KMS-11 (cell line): ENCODE measurements around the gene PPM1K.

ENCODE experiments used
- H2AFZ ChIP-seq: fragments of 200-600 bp; sonication (generic); 2 replicates; pipeline ENCODE4 v1.6.1; 2016; ENCODE audit warnings: antibody characterized with exemption, mixed run types, low read depth
- H3K27ac ChIP-seq: fragments of 200-600 bp; sonication (generic); 2 replicates; pipeline ENCODE4 v1.6.1; 2016; ENCODE audit warnings: mild to moderate bottlenecking, mixed run types
- H3K27me3 ChIP-seq: fragments of 200-600 bp; sonication (generic); 2 replicates; pipeline ENCODE4 v1.6.1; 2017; ENCODE audit warnings: mild to moderate bottlenecking, low read depth, mixed run types, moderate library complexity; ENCODE audit not compliant: insufficient read depth
- H3K36me3 ChIP-seq: fragments of 200-600 bp; sonication (generic); 2 replicates; pipeline ENCODE4 v1.6.1; 2017; ENCODE audit warnings: mild to moderate bottlenecking, mixed run types; ENCODE audit not compliant: insufficient read depth
- H3K4me1 ChIP-seq: fragments of 200-600 bp; sonication (generic); 2 replicates; pipeline ENCODE4 v1.6.1; 2016; ENCODE audit warnings: mild to moderate bottlenecking, low read depth, mixed run types; ENCODE audit not compliant: poor library complexity, severe bottlenecking
- H3K4me2 ChIP-seq: fragments of 200-600 bp; sonication (generic); 2 replicates; pipeline ENCODE4 v1.7.0; 2016; ENCODE audit warnings: mild to moderate bottlenecking, mixed run types
- H3K4me3 ChIP-seq: fragments of 200-600 bp; sonication (generic); IDR thresholded peaks from 2 replicates; pipeline ENCODE4 v1.6.1; 2017; ENCODE audit warnings: low read depth, low read length, mixed read lengths; ENCODE audit not compliant: insufficient read depth
- H3K79me2 ChIP-seq: fragments of 200-600 bp; sonication (generic); 2 replicates; pipeline ENCODE4 v1.6.1; 2016; ENCODE audit warnings: low read depth, mixed run types; ENCODE audit not compliant: insufficient read depth
- H3K9ac ChIP-seq: fragments of 200-600 bp; sonication (generic); 2 replicates; pipeline ENCODE4 v1.6.1; 2016; ENCODE audit warnings: mild to moderate bottlenecking, mixed run types
- H4K20me1 ChIP-seq: fragments of 200-600 bp; sonication (generic); 2 replicates; pipeline ENCODE4 v1.6.1; 2016; ENCODE audit warnings: mild to moderate bottlenecking, mixed run types; ENCODE audit not compliant: insufficient read depth
- TF ChIP-seq, protein P1 (sequence below): fragments of 200-600 bp; sonication (generic); conservative IDR thresholded peaks from 2 replicates; pipeline ENCODE4 v1.6.1; 2017; ENCODE audit warnings: low read depth, mild to moderate bottlenecking, antibody characterized with exemption, low read length, moderate library complexity, mixed read lengths

PPM1K gene

DNA sequence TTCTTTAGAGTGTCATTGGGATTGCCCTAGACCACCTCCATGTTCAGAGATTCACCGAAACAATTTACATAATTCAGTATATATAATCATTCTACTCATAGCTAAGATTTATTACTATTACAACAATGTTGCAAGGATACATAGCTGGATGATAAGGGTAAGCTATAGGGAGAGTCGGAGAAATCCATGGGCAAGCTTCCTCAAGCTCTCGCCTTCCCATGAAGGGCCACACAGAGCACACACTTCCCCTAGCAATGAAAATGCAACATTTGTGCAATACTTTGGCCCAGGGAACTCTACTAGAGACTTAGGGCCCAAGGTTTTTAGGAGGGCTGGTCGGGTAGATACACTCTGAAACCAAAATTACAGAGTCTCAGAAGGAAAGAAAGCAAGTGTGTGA, 76.2 kb downstream of the PPM1K start:
- H2AFZ ChIP-seq = no peak overlapping the region
- no peaks in the 10 kb centered on the region for H3K27me3 ChIP-seq
- H3K79me2 ChIP-seq = no peaks in the 10 kb centered on the region
- H3K9ac ChIP-seq = no peak overlapping the region
- H3K4me3 ChIP-seq = no peak overlapping the region
- H3K4me2 ChIP-seq = no peak overlapping the region
- H3K4me1 ChIP-seq = peaks cover 6% of the 10 kb centered on the region
- TF ChIP-seq, protein P1, sequence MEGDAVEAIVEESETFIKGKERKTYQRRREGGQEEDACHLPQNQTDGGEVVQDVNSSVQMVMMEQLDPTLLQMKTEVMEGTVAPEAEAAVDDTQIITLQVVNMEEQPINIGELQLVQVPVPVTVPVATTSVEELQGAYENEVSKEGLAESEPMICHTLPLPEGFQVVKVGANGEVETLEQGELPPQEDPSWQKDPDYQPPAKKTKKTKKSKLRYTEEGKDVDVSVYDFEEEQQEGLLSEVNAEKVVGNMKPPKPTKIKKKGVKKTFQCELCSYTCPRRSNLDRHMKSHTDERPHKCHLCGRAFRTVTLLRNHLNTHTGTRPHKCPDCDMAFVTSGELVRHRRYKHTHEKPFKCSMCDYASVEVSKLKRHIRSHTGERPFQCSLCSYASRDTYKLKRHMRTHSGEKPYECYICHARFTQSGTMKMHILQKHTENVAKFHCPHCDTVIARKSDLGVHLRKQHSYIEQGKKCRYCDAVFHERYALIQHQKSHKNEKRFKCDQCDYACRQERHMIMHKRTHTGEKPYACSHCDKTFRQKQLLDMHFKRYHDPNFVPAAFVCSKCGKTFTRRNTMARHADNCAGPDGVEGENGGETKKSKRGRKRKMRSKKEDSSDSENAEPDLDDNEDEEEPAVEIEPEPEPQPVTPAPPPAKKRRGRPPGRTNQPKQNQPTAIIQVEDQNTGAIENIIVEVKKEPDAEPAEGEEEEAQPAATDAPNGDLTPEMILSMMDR = no peak
- H3K36me3 ChIP-seq = no peaks in the 10 kb centered on the region
- no peaks in the 10 kb centered on the region for H4K20me1 ChIP-seq
- no peak overlapping the region for H3K27ac ChIP-seq
